ENCODE measurements around the gene SNUPN. TPM values are rescaled to one million over a fixed set of nuclear protein-coding genes. Genes with fewer than 3 reads are reported as not detected.

Gene SNUPN
- total RNA-seq, 4 donors from 2014 or later = 24.7 to 31.8 (median 27.8) TPM

GRCh38 chr15:75663931-75664421, 38.5 kb upstream of the SNUPN start:
- Histone ChIP-seq H3K4me3 (replicated peaks in 1 of 3) (no peak overlapping the region), H3K27ac (no peak overlapping the region), H3K27me3 (no peaks in the 10 kb centered on the region), H3K9me3 (no peaks in the 10 kb centered on the region), H3K4me1 (peaks cover 30 to 48% of the 10 kb centered on the region in 2 donors), H3K36me3 (no peaks in the 10 kb centered on the region)
- 80% methylated on average over 11 of the region's 11 CpGs for WGBS, 2 donors
- intact Hi-C loops (cut with DNase I) = no loop called here
- DNase-seq = no peak
- TF ChIP-seq CTCF (IDR thresholded peaks at IDR 0.05) (no peak), POLR2A (IDR thresholded peaks at IDR 0.05) (no peak)

GRCh38 chr15:75662823-75663519, 37.4 kb upstream of the SNUPN start:
- Histone ChIP-seq H3K27ac (peak overlapping the region in 1 of 3 donors; percentile 11), H3K4me1 (peaks cover 30 to 52% of the 10 kb centered on the region in 2 donors), H3K27me3 (no peaks in the 10 kb centered on the region), H3K9me3 (no peaks in the 10 kb centered on the region), H3K4me3 (replicated peaks in 1 of 3) (no peak overlapping the region), H3K36me3 (no peaks in the 10 kb centered on the region)
- TF ChIP-seq POLR2A (IDR thresholded peaks at IDR 0.05) (no peak), CTCF (IDR thresholded peaks at IDR 0.05) (no peak)
- intact Hi-C loops (cut with DNase I) = no loop called here
- 88 to 92% methylated on average over 4 to 9 of the region's 9 CpGs for WGBS, 2 donors
- no peak for DNase-seq

DNA sequence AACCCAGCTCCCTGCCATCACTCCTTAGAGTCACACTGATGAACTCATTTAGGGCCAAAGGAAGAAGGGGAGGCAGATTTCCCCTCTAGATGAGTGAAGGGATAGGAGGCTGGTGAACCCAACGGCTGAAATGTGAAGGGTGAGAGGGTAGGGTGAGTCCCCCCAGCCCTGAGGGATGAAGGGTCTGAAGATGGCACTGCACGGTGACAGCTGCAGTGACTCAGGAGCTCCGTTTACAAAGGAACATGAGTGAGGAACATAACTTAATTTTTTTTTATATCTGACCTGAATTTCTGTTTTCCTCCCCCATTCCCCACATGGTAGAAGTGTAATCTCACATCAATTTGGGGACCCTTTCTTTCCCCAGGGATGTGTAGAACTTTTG, 36.2 kb upstream of the SNUPN start:
- Histone ChIP-seq H3K9me3 (no peaks in the 10 kb centered on the region), H3K36me3 (peaks cover 0 to 6% of the 10 kb centered on the region in 2 donors), H3K27ac (peak overlapping the region; percentile 90 to 94 (median 90)), H3K4me1 (peaks cover 28 to 42% of the 10 kb centered on the region in 2 donors), H3K4me3 (replicated peaks in 1 of 3) (no peak overlapping the region), H3K27me3 (no peaks in the 10 kb centered on the region)
- WGBS, 2 donors = 76 to 82% methylated on average over 3 of the region's 3 CpGs
- TF ChIP-seq POLR2A (IDR thresholded peaks at IDR 0.05) = no peak
- no peak for TF ChIP-seq CTCF (IDR thresholded peaks at IDR 0.05)
- intact Hi-C loops (cut with DNase I) = no loop called here
- no peak for DNase-seq

DNA sequence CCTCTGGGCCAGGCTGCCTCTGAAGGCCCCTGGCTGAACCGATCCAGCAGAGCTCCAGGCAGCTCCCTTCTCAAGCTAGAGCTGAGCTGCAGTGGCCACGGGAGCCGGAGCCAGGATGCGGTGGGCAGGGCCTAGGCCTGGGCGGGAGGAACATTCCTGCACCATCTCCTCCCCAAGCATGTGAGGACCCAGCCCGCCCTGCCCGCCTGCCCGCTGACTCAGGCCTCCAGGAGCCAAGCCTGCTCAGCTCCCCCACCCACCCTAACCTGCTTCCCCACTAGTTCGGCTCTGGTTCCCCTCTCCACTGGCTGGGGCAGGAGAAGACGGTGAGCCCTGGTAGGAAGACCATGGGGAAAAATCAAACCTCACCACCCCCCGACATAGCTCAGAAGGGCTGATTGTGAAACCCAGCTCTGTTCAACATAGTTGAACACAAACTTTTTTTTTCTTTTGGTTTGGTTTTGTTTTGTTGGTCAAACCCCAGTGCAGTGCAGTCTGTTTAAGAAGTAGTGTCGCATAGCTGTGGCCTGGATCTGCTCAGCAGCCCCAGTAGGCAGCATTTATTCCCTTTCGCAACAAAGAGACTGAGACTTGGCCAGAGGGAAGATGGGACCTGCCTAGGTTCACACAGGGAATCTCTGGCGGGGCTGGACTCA, 35.7 kb upstream of the SNUPN start:
- no peak for TF ChIP-seq CTCF (IDR thresholded peaks at IDR 0.05)
- TF ChIP-seq POLR2A (IDR thresholded peaks at IDR 0.05) = peak in 1 of 2 donors; percentile 70
- intact Hi-C loops (cut with DNase I) = no loop called here
- Histone ChIP-seq H3K27me3 (no peaks in the 10 kb centered on the region), H3K4me3 (replicated peaks in 1 of 3) (no peak overlapping the region), H3K27ac (peak overlapping the region; percentile 90 to 94 (median 90)), H3K4me1 (peaks cover 25 to 40% of the 10 kb centered on the region in 2 donors), H3K9me3 (no peaks in the 10 kb centered on the region), H3K36me3 (peaks cover 0 to 7% of the 10 kb centered on the region in 2 donors)
- 34 to 45% methylated on average over 6 to 7 of the region's 14 CpGs for WGBS, 2 donors
- DNase-seq = peak; percentile 94 to 96
